ENCODE measurements around the gene CWF19L2.
"Not testable (repeated sequence)": the region's sequence is repeated elsewhere in the genome, so short reads cannot be mapped to it uniquely, and the experiment has no call there.

The CWF19L2 gene

GRCh38 chr11:107501713-107502112, 44.1 kb upstream of the CWF19L2 start:
- no peak overlapping the region for H3K27ac ChIP-seq (ENCODE audit: low read length)
- H4K20me1 ChIP-seq (ENCODE audit: insufficient read depth, low read length), result no peaks in the 10 kb centered on the region
- no peak overlapping the region for H2AFZ ChIP-seq (ENCODE audit: low read depth, low read length)
- H3K4me3 ChIP-seq (ENCODE audit: low read depth in 1 of 2, low read length in 2 of 2), result no peak overlapping the region
- no peak for DNase-seq
- H3K27me3 ChIP-seq (ENCODE audit: insufficient read depth, low read length, poor library complexity), result no peaks in the 10 kb centered on the region
- no peak overlapping the region for H3K4me2 ChIP-seq (ENCODE audit: insufficient read depth, low read length)
- no peak overlapping the region for H3K9ac ChIP-seq (ENCODE audit: low read depth, low read length)
- no peak for ATAC-seq (ENCODE audit: insufficient read depth, low read depth)
- no peaks in the 10 kb centered on the region for H3K4me1 ChIP-seq (ENCODE audit: insufficient read depth, low read length)
- peaks cover 8% of the 10 kb centered on the region for H3K9me3 ChIP-seq (ENCODE audit: insufficient read depth, low read length, severe bottlenecking)
- TF ChIP-seq, protein P1, sequence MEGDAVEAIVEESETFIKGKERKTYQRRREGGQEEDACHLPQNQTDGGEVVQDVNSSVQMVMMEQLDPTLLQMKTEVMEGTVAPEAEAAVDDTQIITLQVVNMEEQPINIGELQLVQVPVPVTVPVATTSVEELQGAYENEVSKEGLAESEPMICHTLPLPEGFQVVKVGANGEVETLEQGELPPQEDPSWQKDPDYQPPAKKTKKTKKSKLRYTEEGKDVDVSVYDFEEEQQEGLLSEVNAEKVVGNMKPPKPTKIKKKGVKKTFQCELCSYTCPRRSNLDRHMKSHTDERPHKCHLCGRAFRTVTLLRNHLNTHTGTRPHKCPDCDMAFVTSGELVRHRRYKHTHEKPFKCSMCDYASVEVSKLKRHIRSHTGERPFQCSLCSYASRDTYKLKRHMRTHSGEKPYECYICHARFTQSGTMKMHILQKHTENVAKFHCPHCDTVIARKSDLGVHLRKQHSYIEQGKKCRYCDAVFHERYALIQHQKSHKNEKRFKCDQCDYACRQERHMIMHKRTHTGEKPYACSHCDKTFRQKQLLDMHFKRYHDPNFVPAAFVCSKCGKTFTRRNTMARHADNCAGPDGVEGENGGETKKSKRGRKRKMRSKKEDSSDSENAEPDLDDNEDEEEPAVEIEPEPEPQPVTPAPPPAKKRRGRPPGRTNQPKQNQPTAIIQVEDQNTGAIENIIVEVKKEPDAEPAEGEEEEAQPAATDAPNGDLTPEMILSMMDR (IDR thresholded peaks at IDR 0.05; ENCODE audit: borderline replicate concordance, extremely low read depth, low read length, poor library complexity, severe bottlenecking), result no peak
- TF ChIP-seq EZH2 (IDR thresholded peaks at IDR 0.05; ENCODE audit: borderline replicate concordance, low read depth, low read length, severe bottlenecking), result no peak
- H3K79me2 ChIP-seq (ENCODE audit: insufficient read depth, low read length), result no peaks in the 10 kb centered on the region
- peaks cover 37% of the 10 kb centered on the region for H3K36me3 ChIP-seq (ENCODE audit: insufficient read depth, low read length)

- H3K27me3 ChIP-seq (ENCODE audit: insufficient read depth, low read length, poor library complexity); H3K4me3 ChIP-seq (ENCODE audit: low read depth in 1 of 2, low read length in 2 of 2); H2AFZ ChIP-seq (ENCODE audit: low read depth, low read length); ATAC-seq (ENCODE audit: insufficient read depth, low read depth); H3K9me3 ChIP-seq (ENCODE audit: insufficient read depth, low read length, severe bottlenecking); H3K4me2 ChIP-seq (ENCODE audit: insufficient read depth, low read length); H3K9ac ChIP-seq (ENCODE audit: low read depth, low read length); H3K4me1 ChIP-seq (ENCODE audit: insufficient read depth, low read length); H3K79me2 ChIP-seq (ENCODE audit: insufficient read depth, low read length); DNase-seq; H4K20me1 ChIP-seq (ENCODE audit: insufficient read depth, low read length); H3K27ac ChIP-seq (ENCODE audit: low read length): not testable (repeated sequence)
- peaks cover 12% of the 10 kb centered on the region for H3K36me3 ChIP-seq (ENCODE audit: insufficient read depth, low read length)
Measured at GRCh38 chr11:107497371-107497770, 39.7 kb upstream of the CWF19L2 start.

GRCh38 chr11:107496011-107496410, 38.4 kb upstream of the CWF19L2 start:
- no peak overlapping the region for H3K27ac ChIP-seq (ENCODE audit: low read length)
- ATAC-seq (ENCODE audit: insufficient read depth, low read depth), result no peak
- H3K36me3 ChIP-seq (ENCODE audit: insufficient read depth, low read length), result 0 out of 2 replicates have a peak, but pooled peaks cover 3% of the 10 kb centered on the region
- no peak overlapping the region for H3K4me2 ChIP-seq (ENCODE audit: insufficient read depth, low read length)
- H3K79me2 ChIP-seq (ENCODE audit: insufficient read depth, low read length), result no peaks in the 10 kb centered on the region
- H3K9ac ChIP-seq (ENCODE audit: low read depth, low read length), result no peak overlapping the region
- H4K20me1 ChIP-seq (ENCODE audit: insufficient read depth, low read length), result no peaks in the 10 kb centered on the region
- H2AFZ ChIP-seq (ENCODE audit: low read depth, low read length), result no peak overlapping the region
- no peak for DNase-seq
- no peaks in the 10 kb centered on the region for H3K4me1 ChIP-seq (ENCODE audit: insufficient read depth, low read length)
- no peak overlapping the region for H3K4me3 ChIP-seq (ENCODE audit: low read depth in 1 of 2, low read length in 2 of 2)
- TF ChIP-seq EZH2 (IDR thresholded peaks at IDR 0.05; ENCODE audit: borderline replicate concordance, low read depth, low read length, severe bottlenecking), result no peak
- TF ChIP-seq, protein P1 (IDR thresholded peaks at IDR 0.05; ENCODE audit: borderline replicate concordance, extremely low read depth, low read length, poor library complexity, severe bottlenecking), result no peak
- H3K9me3 ChIP-seq (ENCODE audit: insufficient read depth, low read length, severe bottlenecking), result no peaks in the 10 kb centered on the region
- H3K27me3 ChIP-seq (ENCODE audit: insufficient read depth, low read length, poor library complexity), result no peaks in the 10 kb centered on the region

DNA sequence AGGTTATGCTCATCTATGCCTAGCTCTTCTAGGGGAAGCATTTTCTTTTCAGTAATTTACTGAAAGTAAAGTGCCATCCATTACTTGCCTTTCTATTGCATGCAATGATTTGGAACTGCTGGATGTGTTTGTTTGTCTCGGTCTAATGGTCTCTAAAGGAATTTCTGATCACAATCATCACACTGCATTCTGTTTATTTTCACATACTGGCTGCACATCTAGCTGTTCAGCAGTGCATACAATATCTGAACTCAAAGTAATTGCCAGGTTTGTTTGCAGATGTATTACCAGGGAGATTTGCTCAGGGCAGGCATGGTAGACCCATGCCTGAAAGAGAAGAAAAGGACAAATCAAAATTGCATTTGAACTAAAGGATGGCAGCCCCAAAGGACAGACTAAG, 36.4 kb upstream of the CWF19L2 start:
- Histone ChIP-seq H3K79me2 (ENCODE audit: insufficient read depth, low read length) (no peaks in the 10 kb centered on the region), H3K36me3 (ENCODE audit: insufficient read depth, low read length) (no peaks in the 10 kb centered on the region), H3K4me1 (ENCODE audit: insufficient read depth, low read length) (no peaks in the 10 kb centered on the region), H3K27me3 (ENCODE audit: insufficient read depth, low read length, poor library complexity) (no peaks in the 10 kb centered on the region), H3K4me3 (ENCODE audit: low read depth in 1 of 2, low read length in 2 of 2) (no peak overlapping the region), H2AFZ (ENCODE audit: low read depth, low read length) (no peak overlapping the region), H3K9me3 (ENCODE audit: insufficient read depth, low read length, severe bottlenecking) (no peaks in the 10 kb centered on the region), H3K9ac (ENCODE audit: low read depth, low read length) (no peak overlapping the region), H4K20me1 (ENCODE audit: insufficient read depth, low read length) (no peaks in the 10 kb centered on the region), H3K4me2 (ENCODE audit: insufficient read depth, low read length) (no peak overlapping the region), H3K27ac (ENCODE audit: low read length) (no peak overlapping the region)
- no peak for TF ChIP-seq EZH2 (IDR thresholded peaks at IDR 0.05; ENCODE audit: borderline replicate concordance, low read depth, low read length, severe bottlenecking)
- no peak for ATAC-seq (ENCODE audit: insufficient read depth, low read depth)
- DNase-seq, result no peak

Data from DND-41 (cell line).